Measurements from ENCODE around the gene PCDHGA4.
"Not testable (repeated sequence)": the region's sequence is repeated elsewhere in the genome, so short reads cannot be mapped to it uniquely, and the experiment has no call there.

Gene PCDHGA4

GRCh38 chr5:141384471-141385267 is 29.8 kb downstream of the PCDHGA4 start:
- no peak for DNase-seq

- DNase-seq = not testable (repeated sequence)
Observed at GRCh38 chr5:141387557-141388311, 32.9 kb downstream of the PCDHGA4 start, which contains the start of gene PCDHGB4. Gene PCDHGB4 (plus strand): TSS chr5:141387698. CDS start chr5:141387885, 187 bp downstream.

- no peak for DNase-seq
Observed at GRCh38 chr5:141388661-141389060, 33.8 kb downstream of the PCDHGA4 start.

- DNase-seq = no peak
Observed at GRCh38 chr5:141389153-141390042, 34.6 kb downstream of the PCDHGA4 start.

GRCh38 chr5:141392429-141393198 is 37.8 kb downstream of the PCDHGA4 start, which contains the start of gene PCDHGA8:
Gene PCDHGA8 (plus strand): TSS chr5:141392633. CDS start chr5:141392814, 181 bp downstream.
- no peak for DNase-seq

GRCh38 chr5:141393267-141393666 is 38.4 kb downstream of the PCDHGA4 start:
- no peak for DNase-seq

GRCh38 chr5:141394401-141395187 is 39.8 kb downstream of the PCDHGA4 start:
- not testable (repeated sequence) for DNase-seq

GRCh38 chr5:141397756-141398551 is 43.1 kb downstream of the PCDHGA4 start, which contains the start of gene PCDHGB5:
Gene PCDHGB5 (plus strand): TSS chr5:141397947. CDS start chr5:141398128, 181 bp downstream.
- DNase-seq = not testable (repeated sequence)

- DNase-seq = no peak
Observed at GRCh38 chr5:141398608-141399007, 43.8 kb downstream of the PCDHGA4 start.

GRCh38 chr5:141399555-141400258 is 44.9 kb downstream of the PCDHGA4 start:
- DNase-seq = no peak

GRCh38 chr5:141402553-141403243 is 47.9 kb downstream of the PCDHGA4 start, which contains the start of gene PCDHGA9:
Gene PCDHGA9 (plus strand): TSS chr5:141402778. CDS start chr5:141402953, 175 bp downstream.
- DNase-seq = no peak

- DNase-seq = no peak
Observed at GRCh38 chr5:141403387-141403786, 48.6 kb downstream of the PCDHGA4 start.
